HG03103 (cell line): ENCODE measurements around the gene COQ7.

Source experiments
- ATAC-seq: cut with Tn5 transposase; IDR thresholded peaks from one replicate; pipeline ENCODE4 v1.9.1; 2021; ENCODE audit warnings: low read depth; ENCODE audit not compliant: unreplicated experiment

COQ7 gene

GRCh38 chr16:19067349-19068236 lies at the start of gene COQ7:
Gene COQ7, plus strand, starts transcription at chr16:19067614. Its CDS starts 51 bp downstream, at chr16:19067665.
- peak; percentile 82 for ATAC-seq

- no peak for ATAC-seq
Observed at GRCh38 chr16:19020689-19021088, 46.7 kb upstream of the COQ7 start.

GRCh38 chr16:19021747-19022146 lies 45.7 kb upstream of the COQ7 start:
- no peak for ATAC-seq

GRCh38 chr16:19027416-19027815 lies 40.0 kb upstream of the COQ7 start:
- no peak for ATAC-seq

- ATAC-seq: no peak
Observed at GRCh38 chr16:19029980-19030379, 37.4 kb upstream of the COQ7 start.

GRCh38 chr16:19031738-19032137 lies 35.7 kb upstream of the COQ7 start:
- ATAC-seq: no peak

- no peak for ATAC-seq
Observed at GRCh38 chr16:19033761-19034160, 33.7 kb upstream of the COQ7 start.

- ATAC-seq: no peak
Observed at GRCh38 chr16:19040400-19040799, 27.0 kb upstream of the COQ7 start.

- ATAC-seq: no peak
Observed at GRCh38 chr16:19044769-19045168, 22.6 kb upstream of the COQ7 start.

- no peak for ATAC-seq
Observed at GRCh38 chr16:19046062-19046461, 21.4 kb upstream of the COQ7 start.

GRCh38 chr16:19062706-19063105 lies 4.7 kb upstream of the COQ7 start:
- no peak for ATAC-seq

GRCh38 chr16:19066988-19067348 lies 446 bp upstream of the COQ7 start:
- ATAC-seq: no peak

GRCh38 chr16:19068237-19068815 lies 912 bp downstream of the COQ7 start:
- no peak for ATAC-seq

- no peak for ATAC-seq
Observed at GRCh38 chr16:19071811-19072777, 4.7 kb downstream of the COQ7 start.

- ATAC-seq: no peak
Observed at GRCh38 chr16:19073344-19073743, 5.9 kb downstream of the COQ7 start.

GRCh38 chr16:19073863-19074262 lies 6.4 kb downstream of the COQ7 start:
- ATAC-seq: no peak

GRCh38 chr16:19075511-19075910 lies 8.1 kb downstream of the COQ7 start:
- ATAC-seq: no peak

- ATAC-seq: no peak
Observed at GRCh38 chr16:19077879-19078278, 10.5 kb downstream of the COQ7 start.

- no peak for ATAC-seq
Observed at GRCh38 chr16:19083670-19084069, 16.3 kb downstream of the COQ7 start.

GRCh38 chr16:19084139-19084538 lies 16.7 kb downstream of the COQ7 start:
- ATAC-seq: no peak

GRCh38 chr16:19084879-19085278 lies 17.5 kb downstream of the COQ7 start:
- ATAC-seq: no peak
